Osteoblast (primary cell): ENCODE measurements around the gene TNFRSF25. TPM values are rescaled to one million over a fixed set of nuclear protein-coding genes. Genes with fewer than 3 reads are reported as not detected.

Experiments
- DNase-seq: peaks from one replicate; pipeline ENCODE4 v3.0.0; 2011; ENCODE audit warnings: low spot score, mixed read lengths; ENCODE audit not compliant: insufficient read length; ENCODE audit errors: missing footprints
- H2AFZ ChIP-seq: 2 replicates; pipeline ENCODE4 v1.6.0; 2011; ENCODE audit warnings: mild to moderate bottlenecking, low read length
- H3K27ac ChIP-seq: 2 replicates; pipeline ENCODE4 v1.5.1; 2011; ENCODE audit warnings: mild to moderate bottlenecking, low read depth, low read length, moderate library complexity
- H3K27me3 ChIP-seq: 2 replicates; pipeline ENCODE4 v1.6.0; 2012; ENCODE audit warnings: mild to moderate bottlenecking, control low read depth, inconsistent platforms, low read length, moderate library complexity; ENCODE audit not compliant: insufficient read depth
- H3K36me3 ChIP-seq: 2 replicates; pipeline ENCODE4 v1.5.1; 2011; ENCODE audit warnings: mild to moderate bottlenecking, low read length, control low read depth, moderate library complexity; ENCODE audit not compliant: insufficient read depth
- H3K4me1 ChIP-seq: 2 replicates; pipeline ENCODE4 v1.5.1; 2011; ENCODE audit warnings: mild to moderate bottlenecking, low read length, control low read depth, moderate library complexity; ENCODE audit not compliant: insufficient read depth
- H3K4me2 ChIP-seq: 2 replicates; pipeline ENCODE4 v1.6.0; 2011; ENCODE audit warnings: mild to moderate bottlenecking, low read length; ENCODE audit not compliant: insufficient read depth
- H3K4me3 ChIP-seq: fragments of 200-600 bp; sonication (generic); 3 replicates; pipeline ENCODE4 v1.5.1; 2012; ENCODE audit warnings: mild to moderate bottlenecking, low read length, inconsistent platforms; ENCODE audit not compliant: insufficient read depth
- H3K79me2 ChIP-seq: 2 replicates; pipeline ENCODE4 v1.6.0; 2012; ENCODE audit warnings: mild to moderate bottlenecking, low read length, control low read depth, inconsistent platforms; ENCODE audit not compliant: insufficient read depth
- H3K9me3 ChIP-seq: 2 replicates; pipeline ENCODE4 v1.5.1; 2011; ENCODE audit warnings: low read depth, low read length, control low read depth
- H4K20me1 ChIP-seq: 2 replicates; pipeline ENCODE4 v1.6.0; 2012; ENCODE audit warnings: mild to moderate bottlenecking, low read length, control low read depth; ENCODE audit not compliant: insufficient read depth
- CTCF ChIP-seq: IDR thresholded peaks from 2 replicates; pipeline ENCODE4 v1.5.1; 2011; ENCODE audit warnings: mild to moderate bottlenecking, low read depth, low read length, moderate library complexity; ENCODE audit errors: extremely low read depth
- total RNA-seq: library from RNA; depleted of rRNA; stranded (reverse); fragments of >200 nt; gene quantifications from 2 replicates; pipeline ENCODE4 v1.2.3, GENCODE V29; 2012

Gene TNFRSF25
- total RNA-seq, 1 donor = 3.3 TPM

GRCh38 chr1:6474815-6475282 is 8.9 kb upstream of the TNFRSF25 start:
- H3K27ac ChIP-seq = no peak overlapping the region
- no peak for DNase-seq
- H3K79me2 ChIP-seq = no peaks in the 10 kb centered on the region
- H3K4me1 ChIP-seq = no peaks in the 10 kb centered on the region
- H3K9me3 ChIP-seq = no peaks in the 10 kb centered on the region
- H3K27me3 ChIP-seq = no peaks in the 10 kb centered on the region
- H2AFZ ChIP-seq = no peak overlapping the region
- no peak for TF ChIP-seq CTCF
- H3K4me3 ChIP-seq = no peak overlapping the region
- peaks cover 3% of the 10 kb centered on the region for H4K20me1 ChIP-seq
- H3K36me3 ChIP-seq = peaks cover 11% of the 10 kb centered on the region
- no peak overlapping the region for H3K4me2 ChIP-seq

GRCh38 chr1:6473974-6474814 is 8.2 kb upstream of the TNFRSF25 start:
- H3K79me2 ChIP-seq = no peaks in the 10 kb centered on the region
- no peaks in the 10 kb centered on the region for H3K4me1 ChIP-seq
- H2AFZ ChIP-seq = no peak overlapping the region
- H3K4me3 ChIP-seq = no peak overlapping the region
- no peak overlapping the region for H3K27ac ChIP-seq
- H3K27me3 ChIP-seq = no peaks in the 10 kb centered on the region
- H3K4me2 ChIP-seq = no peak overlapping the region
- H3K36me3 ChIP-seq = peaks cover 16% of the 10 kb centered on the region
- H4K20me1 ChIP-seq = peaks cover 5% of the 10 kb centered on the region
- H3K9me3 ChIP-seq = no peaks in the 10 kb centered on the region
- TF ChIP-seq CTCF = no peak
- DNase-seq = no peak

- Histone ChIP-seq H3K4me2 (no peak overlapping the region), H3K79me2 (no peaks in the 10 kb centered on the region), H3K27ac (no peak overlapping the region), H4K20me1 (peaks cover 5% of the 10 kb centered on the region), H3K4me3 (no peak overlapping the region), H2AFZ (no peak overlapping the region), H3K27me3 (no peaks in the 10 kb centered on the region), H3K36me3 (peaks cover 20% of the 10 kb centered on the region), H3K4me1 (no peaks in the 10 kb centered on the region), H3K9me3 (no peaks in the 10 kb centered on the region)
- TF ChIP-seq CTCF = no peak
- DNase-seq = no peak
Observed at GRCh38 chr1:6473156-6473555, 7.2 kb upstream of the TNFRSF25 start.

- Histone ChIP-seq H3K4me2 (no peak overlapping the region), H3K27me3 (no peaks in the 10 kb centered on the region), H4K20me1 (peaks cover 5% of the 10 kb centered on the region), H3K27ac (no peak overlapping the region), H3K36me3 (peaks cover 22% of the 10 kb centered on the region), H3K4me1 (no peaks in the 10 kb centered on the region), H2AFZ (no peak overlapping the region), H3K79me2 (no peaks in the 10 kb centered on the region), H3K9me3 (no peaks in the 10 kb centered on the region), H3K4me3 (no peak overlapping the region)
- peak; percentile 87 for DNase-seq
- peak; percentile 30 for TF ChIP-seq CTCF
Observed at GRCh38 chr1:6472391-6472790, 6.4 kb upstream of the TNFRSF25 start.
